GM10847 (cell line): ENCODE measurements around the gene SLC44A3.

Source experiments
- POLR2A ChIP-seq: IDR thresholded peaks from 2 replicates; pipeline ENCODE4 v1.6.1; 2011; ENCODE audit not compliant: insufficient read length; ENCODE audit errors: extremely low read depth

SLC44A3 gene

GRCh38 chr1:94872771-94873495 is 52.8 kb downstream of the SLC44A3 start:
- TF ChIP-seq POLR2A: no peak

GRCh38 chr1:94873520-94874351 is 53.6 kb downstream of the SLC44A3 start:
- no peak for TF ChIP-seq POLR2A

- no peak for TF ChIP-seq POLR2A
Observed at GRCh38 chr1:94874423-94874822, 54.3 kb downstream of the SLC44A3 start.

GRCh38 chr1:94875794-94876193 is 55.6 kb downstream of the SLC44A3 start:
- TF ChIP-seq POLR2A: no peak

- TF ChIP-seq POLR2A: no peak
Observed at GRCh38 chr1:94876362-94876761, 56.2 kb downstream of the SLC44A3 start.

GRCh38 chr1:94878329-94878728 is 58.2 kb downstream of the SLC44A3 start:
- TF ChIP-seq POLR2A: no peak

GRCh38 chr1:94883691-94884090 is 63.5 kb downstream of the SLC44A3 start:
- TF ChIP-seq POLR2A: no peak

- TF ChIP-seq POLR2A: no peak
Observed at GRCh38 chr1:94884106-94884505, 63.9 kb downstream of the SLC44A3 start.

- no peak for TF ChIP-seq POLR2A
Observed at GRCh38 chr1:94884507-94884906, 64.3 kb downstream of the SLC44A3 start.

GRCh38 chr1:94886361-94886760 is 66.2 kb downstream of the SLC44A3 start:
- TF ChIP-seq POLR2A: no peak

GRCh38 chr1:94887106-94887505 is 66.9 kb downstream of the SLC44A3 start:
- no peak for TF ChIP-seq POLR2A

- TF ChIP-seq POLR2A: no peak
Observed at GRCh38 chr1:94887603-94888171, 67.5 kb downstream of the SLC44A3 start.

GRCh38 chr1:94888201-94888600 is 68.0 kb downstream of the SLC44A3 start:
- TF ChIP-seq POLR2A: no peak

GRCh38 chr1:94892604-94893254 is 72.6 kb downstream of the SLC44A3 start:
- TF ChIP-seq POLR2A: no peak

- TF ChIP-seq POLR2A: no peak
Observed at GRCh38 chr1:94894630-94895029, 74.5 kb downstream of the SLC44A3 start.
